Activated CD4-positive, alpha-beta T cell treated with anti-CD3 and anti-CD28 coated beads, Interleukin-2, amount 10 ng/mL, durations not matched to agents 24 days and 14 days (primary cell): Measurements from ENCODE around the gene CLEC3A. TPM values are rescaled to one million over a fixed set of nuclear protein-coding genes. Genes with fewer than 3 reads are reported as not detected.
"Not testable (repeated sequence)": the region's sequence is repeated elsewhere in the genome, so short reads cannot be mapped to it uniquely, and the experiment has no call there.

ENCODE experiments used
- DNase-seq: peaks from one replicate; pipeline ENCODE4 v3.0.0; 2022
- H3K27ac Mint-ChIP-seq: one replicate; pipeline ENCODE4 v1.8.0; 2022; ENCODE audit warnings: mild to moderate bottlenecking, mixed read lengths
- H3K27me3 Mint-ChIP-seq: one replicate; pipeline ENCODE4 v1.8.0; 2022; ENCODE audit warnings: mixed read lengths
- H3K36me3 Mint-ChIP-seq: one replicate; pipeline ENCODE4 v1.8.0; 2022; ENCODE audit warnings: low read depth, mild to moderate bottlenecking, mixed read lengths
- H3K4me1 Mint-ChIP-seq: one replicate; pipeline ENCODE4 v1.8.0; 2021; ENCODE audit warnings: mixed read lengths
- H3K4me3 Mint-ChIP-seq: one replicate; pipeline ENCODE4 v1.8.0; 2022; ENCODE audit warnings: mild to moderate bottlenecking, moderate library complexity, mixed read lengths
- H3K9me3 Mint-ChIP-seq: one replicate; pipeline ENCODE4 v1.8.0; 2021; ENCODE audit warnings: mixed read lengths
- intact Hi-C: fragments of 100-400 bp; cut with micrococcal nuclease; formaldehyde crosslinking; loops from one replicate; pipeline ENCODE4 v1.15.1; 2023
- total RNA-seq: library from RNA; stranded (reverse); gene quantifications from 2 replicates; pipeline ENCODE4 v1.2.3, GENCODE V29; 2022

CLEC3A gene, protein sequence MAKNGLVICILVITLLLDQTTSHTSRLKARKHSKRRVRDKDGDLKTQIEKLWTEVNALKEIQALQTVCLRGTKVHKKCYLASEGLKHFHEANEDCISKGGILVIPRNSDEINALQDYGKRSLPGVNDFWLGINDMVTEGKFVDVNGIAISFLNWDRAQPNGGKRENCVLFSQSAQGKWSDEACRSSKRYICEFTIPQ
- not detected in 2 replicates for total RNA-seq

DNA sequence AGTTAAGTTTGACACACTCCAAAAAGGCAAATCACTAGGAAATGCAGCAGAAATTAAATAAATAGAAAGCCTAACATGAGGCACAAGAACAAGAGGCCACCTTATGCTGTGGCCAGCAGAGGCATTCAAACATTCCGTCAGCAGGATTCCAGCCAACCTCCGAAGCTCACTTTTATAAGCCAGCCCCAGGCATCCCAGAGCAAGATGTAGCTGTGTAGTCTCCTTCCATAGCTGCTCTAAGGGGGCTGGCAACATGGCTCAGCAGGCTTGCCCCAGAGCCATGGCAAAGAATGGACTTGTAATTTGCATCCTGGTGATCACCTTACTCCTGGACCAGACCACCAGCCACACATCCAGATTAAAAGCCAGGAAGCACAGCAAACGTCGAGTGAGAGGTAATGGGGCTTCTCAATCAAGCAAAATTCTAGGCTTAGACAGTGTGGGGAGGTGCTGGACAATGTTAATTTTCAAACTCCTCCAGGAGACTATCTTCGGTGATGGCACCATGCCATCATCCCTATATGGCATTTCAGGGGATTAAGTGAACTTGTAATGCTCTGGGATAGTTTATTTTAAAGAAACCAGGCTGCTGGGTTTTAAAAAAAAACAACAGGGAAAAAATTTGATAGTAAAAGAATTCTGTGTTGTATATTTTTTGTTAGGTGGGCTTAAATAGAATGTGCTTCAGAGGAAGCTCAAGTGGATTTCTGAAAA lies at the start of gene CLEC3A:
Gene CLEC3A, plus strand, starts transcription at position 202 of the 714 bp plus-strand sequence. Its CDS starts 79 bp downstream, at position 281.
- intact Hi-C loops, result no loop called here
- DNase-seq, result no peak
- Mint-ChIP-seq H3K4me3 (no peak within 1 kb of the TSS), H3K9me3 (no peaks in the 10 kb centered on the region), H3K36me3 (no peaks in the 10 kb centered on the region), H3K27me3 (peaks cover 12% of the 10 kb centered on the region), H3K4me1 (no peaks in the 10 kb centered on the region), H3K27ac (no peak within 1 kb of the TSS)

GRCh38 chr16:77974883-77975282 lies 47.5 kb upstream of the CLEC3A start:
- no peaks in the 10 kb centered on the region for H3K36me3 Mint-ChIP-seq
- no peaks in the 10 kb centered on the region for H3K27me3 Mint-ChIP-seq
- H3K9me3 Mint-ChIP-seq, result no peaks in the 10 kb centered on the region
- no peak for DNase-seq
- intact Hi-C loops, result loop anchor here (5.0 kb wide), 1 partner anchor 738 kb away; no protein-coding TSS in a partner anchor
- H3K4me1 Mint-ChIP-seq, result no peaks in the 10 kb centered on the region
- H3K27ac Mint-ChIP-seq, result no peak overlapping the region
- no peak overlapping the region for H3K4me3 Mint-ChIP-seq

GRCh38 chr16:77975942-77976341 lies 46.4 kb upstream of the CLEC3A start:
- no peaks in the 10 kb centered on the region for H3K9me3 Mint-ChIP-seq
- no peak for DNase-seq
- H3K4me1 Mint-ChIP-seq, result no peaks in the 10 kb centered on the region
- no peak overlapping the region for H3K27ac Mint-ChIP-seq
- H3K27me3 Mint-ChIP-seq, result no peaks in the 10 kb centered on the region
- H3K4me3 Mint-ChIP-seq, result no peak overlapping the region
- H3K36me3 Mint-ChIP-seq, result no peaks in the 10 kb centered on the region
- intact Hi-C loops, result no loop called here

DNA sequence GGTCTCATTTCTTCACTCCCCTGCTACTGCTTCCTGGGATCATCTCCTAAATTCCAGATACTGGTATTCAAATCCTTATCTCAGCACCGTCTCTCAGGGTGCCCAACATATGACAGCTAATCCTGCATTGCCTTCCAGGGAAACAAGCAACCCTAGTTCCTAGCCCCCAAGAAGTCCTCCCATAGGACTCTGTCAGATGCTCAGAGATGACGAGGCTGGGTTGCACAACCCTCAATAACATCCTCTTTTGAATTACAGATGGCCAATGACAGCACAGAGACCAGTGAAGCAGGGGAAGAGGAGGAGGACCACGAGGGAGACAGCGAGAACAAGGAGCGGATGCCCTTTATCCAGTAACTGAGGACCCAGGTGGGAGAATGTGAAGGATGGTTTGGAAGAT lies 45.0 kb upstream of the CLEC3A start:
- intact Hi-C loops, result no loop called here

DNA sequence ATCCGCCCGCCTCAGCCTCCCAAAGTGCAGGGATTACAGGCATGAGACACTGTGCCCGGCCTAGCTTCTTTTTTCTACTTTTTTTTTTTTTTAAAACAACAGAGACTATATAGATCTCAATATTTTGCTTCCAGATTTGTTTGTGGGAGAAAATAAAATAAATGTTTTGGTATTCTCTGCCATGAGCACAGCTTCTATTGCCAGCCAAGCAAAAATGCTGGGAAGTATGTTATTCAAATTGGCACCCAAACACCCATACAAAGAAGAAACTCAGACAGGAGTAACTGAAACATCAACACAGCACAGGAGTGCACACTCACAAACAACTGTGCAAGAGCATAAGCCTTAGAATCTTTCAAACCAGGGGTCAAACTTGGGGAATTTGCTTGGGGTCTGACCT lies 37.2 kb upstream of the CLEC3A start:
- Mint-ChIP-seq H3K27ac (no peak overlapping the region), H3K27me3 (peaks cover 2% of the 10 kb centered on the region), H3K4me3 (no peak overlapping the region), H3K36me3 (no peaks in the 10 kb centered on the region), H3K9me3 (no peaks in the 10 kb centered on the region), H3K4me1 (no peaks in the 10 kb centered on the region)
- no peak for DNase-seq
- intact Hi-C loops, result no loop called here

More for the DNA sequence above, 45.0 kb upstream of the CLEC3A start:
- H3K27ac Mint-ChIP-seq, result no peak overlapping the region
- H3K36me3 Mint-ChIP-seq, result no peaks in the 10 kb centered on the region
- no peaks in the 10 kb centered on the region for H3K9me3 Mint-ChIP-seq
- no peak overlapping the region for H3K4me3 Mint-ChIP-seq
- DNase-seq, result no peak
- no peaks in the 10 kb centered on the region for H3K27me3 Mint-ChIP-seq
- H3K4me1 Mint-ChIP-seq, result no peaks in the 10 kb centered on the region

GRCh38 chr16:77986011-77986740 lies 36.2 kb upstream of the CLEC3A start:
- intact Hi-C loops, result no loop called here
- Mint-ChIP-seq H3K27ac (no peak overlapping the region), H3K27me3 (peaks cover 2% of the 10 kb centered on the region), H3K9me3 (no peaks in the 10 kb centered on the region), H3K4me3 (no peak overlapping the region), H3K36me3 (no peaks in the 10 kb centered on the region), H3K4me1 (no peaks in the 10 kb centered on the region)
- no peak for DNase-seq

- intact Hi-C loops, result no loop called here
- no peaks in the 10 kb centered on the region for H3K9me3 Mint-ChIP-seq
- no peak overlapping the region for H3K27ac Mint-ChIP-seq
- DNase-seq, result no peak
- H3K4me1 Mint-ChIP-seq, result no peaks in the 10 kb centered on the region
- no peaks in the 10 kb centered on the region for H3K36me3 Mint-ChIP-seq
- no peak overlapping the region for H3K4me3 Mint-ChIP-seq
- peaks cover 2% of the 10 kb centered on the region for H3K27me3 Mint-ChIP-seq
Measured at GRCh38 chr16:77987810-77988209, 34.5 kb upstream of the CLEC3A start.

DNA sequence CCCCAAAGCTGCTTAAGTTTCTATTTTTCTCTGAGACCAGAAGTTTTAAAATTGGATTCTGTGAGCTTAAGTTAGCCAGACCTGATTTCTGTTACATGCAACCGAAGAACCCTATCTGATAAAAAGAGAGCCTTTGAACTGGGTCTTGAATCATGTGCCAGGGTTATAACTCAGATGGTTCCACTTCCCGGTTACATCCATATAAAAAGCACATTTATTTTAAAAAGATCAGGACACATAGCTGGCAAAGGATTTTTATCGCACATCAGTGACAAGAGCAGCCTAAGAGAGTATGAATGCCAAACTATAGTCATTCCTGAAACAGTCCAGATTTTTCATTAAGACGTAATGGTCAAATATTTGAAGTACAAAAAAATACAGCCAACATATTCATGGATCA lies 32.5 kb upstream of the CLEC3A start:
- Mint-ChIP-seq H3K4me3 (no peak overlapping the region), H3K36me3 (no peaks in the 10 kb centered on the region), H3K9me3 (no peaks in the 10 kb centered on the region), H3K27me3 (peaks cover 2% of the 10 kb centered on the region), H3K4me1 (no peaks in the 10 kb centered on the region), H3K27ac (no peak overlapping the region)
- intact Hi-C loops, result no loop called here
- no peak for DNase-seq

- Mint-ChIP-seq H3K27me3 (peaks cover 2% of the 10 kb centered on the region), H3K36me3 (no peaks in the 10 kb centered on the region), H3K4me3 (no peak overlapping the region), H3K27ac (no peak overlapping the region), H3K9me3 (no peaks in the 10 kb centered on the region), H3K4me1 (no peaks in the 10 kb centered on the region)
- DNase-seq, result no peak
- intact Hi-C loops, result no loop called here
Measured at GRCh38 chr16:77991701-77992100, 30.6 kb upstream of the CLEC3A start.

DNA sequence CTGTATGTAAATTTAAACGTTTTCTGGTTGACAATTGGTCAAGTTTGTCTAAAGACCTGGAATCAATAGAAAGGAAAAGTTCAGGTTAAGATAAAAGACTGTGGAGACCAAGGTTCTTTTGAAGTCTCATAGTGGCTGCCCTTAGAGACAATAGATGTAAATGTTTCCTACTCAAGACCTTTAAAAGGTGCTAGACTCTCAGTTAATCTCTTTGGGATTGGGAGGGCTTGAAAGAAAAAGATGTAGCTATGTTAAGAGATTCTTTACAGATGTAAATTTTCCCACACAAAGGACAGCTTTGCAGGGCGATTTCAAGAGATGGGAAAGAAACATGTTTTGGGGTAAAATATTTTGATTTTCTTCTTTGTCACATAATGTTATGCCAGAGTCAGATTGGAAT lies 30.0 kb upstream of the CLEC3A start:
- DNase-seq, intact Hi-C loops, H3K27me3 Mint-ChIP-seq, H3K4me1 Mint-ChIP-seq, H3K9me3 Mint-ChIP-seq, H3K4me3 Mint-ChIP-seq, H3K27ac Mint-ChIP-seq, H3K36me3 Mint-ChIP-seq: not testable (repeated sequence)

DNA sequence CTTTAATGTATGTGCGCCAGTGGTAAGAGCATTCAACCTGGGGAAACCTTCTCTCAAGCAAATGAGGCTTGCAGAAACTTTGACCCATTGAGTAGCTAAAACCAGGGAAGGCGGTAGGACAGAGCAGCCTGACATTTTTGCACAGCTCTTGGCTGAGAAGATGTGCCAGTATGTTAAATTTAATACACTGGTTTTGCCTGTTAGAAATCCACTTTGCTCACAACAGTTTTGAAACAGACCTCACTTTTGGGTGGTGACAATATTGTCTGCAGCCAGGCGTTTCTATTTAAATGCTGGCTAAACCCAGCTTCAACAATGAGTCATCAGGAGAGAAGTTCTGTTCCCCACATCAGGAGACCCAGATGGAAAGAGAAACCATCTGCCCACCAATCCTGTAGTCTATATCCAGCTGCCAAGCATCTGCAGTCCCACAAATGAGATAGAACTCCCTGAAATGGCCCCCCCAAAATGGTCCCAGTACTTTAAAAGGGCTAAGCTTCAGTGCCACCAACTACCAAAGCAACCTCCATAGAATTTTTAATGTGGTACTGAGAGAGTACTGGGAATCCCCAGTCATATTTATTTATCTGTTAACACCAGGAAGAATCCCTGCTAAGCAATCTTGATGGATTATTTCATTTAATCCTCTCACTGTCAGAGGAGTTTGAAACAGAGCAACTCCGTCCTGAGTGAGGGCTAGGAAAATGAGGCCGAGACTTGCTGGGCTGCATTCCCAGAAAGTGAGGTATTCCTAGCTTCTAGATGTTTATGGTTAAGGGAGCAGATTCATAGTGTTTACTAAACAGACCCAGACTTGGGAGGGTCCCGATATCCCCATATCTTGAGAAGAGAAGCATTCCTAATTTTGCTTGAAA lies 29.0 kb upstream of the CLEC3A start:
- no peaks in the 10 kb centered on the region for H3K36me3 Mint-ChIP-seq
- DNase-seq, result no peak
- intact Hi-C loops, result no loop called here
- H3K27me3 Mint-ChIP-seq, result peaks cover 2% of the 10 kb centered on the region
- no peaks in the 10 kb centered on the region for H3K9me3 Mint-ChIP-seq
- no peak overlapping the region for H3K4me3 Mint-ChIP-seq
- no peak overlapping the region for H3K27ac Mint-ChIP-seq
- no peaks in the 10 kb centered on the region for H3K4me1 Mint-ChIP-seq

GRCh38 chr16:77995843-77996455 lies 26.4 kb upstream of the CLEC3A start:
- no peaks in the 10 kb centered on the region for H3K9me3 Mint-ChIP-seq
- no peak for DNase-seq
- H3K27ac Mint-ChIP-seq, result no peak overlapping the region
- no peaks in the 10 kb centered on the region for H3K4me1 Mint-ChIP-seq
- H3K27me3 Mint-ChIP-seq, result no peaks in the 10 kb centered on the region
- no peaks in the 10 kb centered on the region for H3K36me3 Mint-ChIP-seq
- intact Hi-C loops, result no loop called here
- H3K4me3 Mint-ChIP-seq, result no peak overlapping the region

GRCh38 chr16:77998350-77999023 lies 23.9 kb upstream of the CLEC3A start:
- no peak overlapping the region for H3K27ac Mint-ChIP-seq
- no peak for DNase-seq

More at GRCh38 chr16:77998350-77999023, 23.9 kb upstream of the CLEC3A start:
- H3K4me3 Mint-ChIP-seq, result no peak overlapping the region
- H3K9me3 Mint-ChIP-seq, result no peaks in the 10 kb centered on the region
- intact Hi-C loops, result no loop called here
- no peaks in the 10 kb centered on the region for H3K27me3 Mint-ChIP-seq
- no peaks in the 10 kb centered on the region for H3K36me3 Mint-ChIP-seq
- H3K4me1 Mint-ChIP-seq, result peaks cover 3% of the 10 kb centered on the region
